Thyroid gland (tissue), 4 donors: ENCODE measurements around the gene MDFI. TPM values are rescaled to one million over a fixed set of nuclear protein-coding genes. Genes with fewer than 3 reads are reported as not detected.

Source experiments
- DNase-seq, 2 donors: peaks; one replicate each; pipeline ENCODE4 v3.0.0-alpha.2; 2019
- H3K27ac ChIP-seq, 3 donors: fragments of 200-600 bp; sonication (generic); 1 replicate in 2 of 3; 2 replicates in 1 of 3; pipeline ENCODE4 v1.5.1; 2016 to 2019; ENCODE audit warnings: mild to moderate bottlenecking in 1 of 3, moderate library complexity in 1 of 3
- H3K27me3 ChIP-seq: fragments of 200-600 bp; sonication (generic); one replicate; pipeline ENCODE4 v1.5.1; 2019
- H3K36me3 ChIP-seq, 2 donors: fragments of 200-600 bp; sonication (generic); one replicate each; pipeline ENCODE4 v1.5.1; 2016 to 2019
- H3K4me1 ChIP-seq, 2 donors: fragments of 200-600 bp; sonication (generic); one replicate each; pipeline ENCODE4 v1.5.1; 2017 to 2019
- H3K4me3 ChIP-seq, 3 donors: fragments of 200-600 bp; sonication (generic); replicated peaks in 1 of 3; 1 replicate in 2 of 3; 2 replicates in 1 of 3; pipeline ENCODE4 v1.5.1; 2016; ENCODE audit warnings: mild to moderate bottlenecking in 1 of 3
- H3K9me3 ChIP-seq: fragments of 200-600 bp; sonication (generic); one replicate; pipeline ENCODE4 v1.5.1; 2017
- POLR2A ChIP-seq, 2 donors: fragments of 450-650 bp; IDR thresholded peaks; one replicate each; pipeline ENCODE4 v1.6.1; 2017; ENCODE audit warnings: antibody characterized with exemption in 2 of 2, mild to moderate bottlenecking in 2 of 2, moderate library complexity in 1 of 2
- WGBS, 2 donors: methylation state at CpG; one replicate each; pipeline ENCODE4 v1.1.5; 2017; 5-methylcytosine and 5-hydroxymethylcytosine counted together
- intact Hi-C: fragments of 100-400 bp; cut with DNase I; formaldehyde crosslinking; loops from one replicate; pipeline ENCODE4 v1.15.1; 2023
- total RNA-seq, 4 donors: library from RNA; depleted of rRNA; stranded (reverse); fragments of >200 nt; gene quantifications; one replicate each; pipeline ENCODE4 v1.2.3, GENCODE V29; 2016
- TF ChIP-seq, protein P1 (sequence below), 6 experiments: fragments of 200-600 bp in 3 of 6; fragments of 450-650 bp in 3 of 6; sonication (generic) in 3 of 6; IDR thresholded peaks; one replicate each; pipeline ENCODE4 v1.5.1; 2016 to 2019; ENCODE audit warnings: antibody characterized with exemption in 6 of 6, mild to moderate bottlenecking in 2 of 6, inconsistent platforms in 1 of 6, moderate library complexity in 1 of 6

MDFI gene
- total RNA-seq, 4 donors from 2014 or later = 2.9 to 9.3 (median 6.5) TPM

- Histone ChIP-seq H3K36me3 (no peaks in the 10 kb centered on the region), H3K9me3 (no peaks in the 10 kb centered on the region), H3K4me3 (no peak overlapping the region), H3K27me3 (no peaks in the 10 kb centered on the region), H3K27ac (peak overlapping the region in 1 of 3 donors; percentile 43), H3K4me1 (peaks cover 15 to 29% of the 10 kb centered on the region in 2 donors)
- TF ChIP-seq, protein P1, sequence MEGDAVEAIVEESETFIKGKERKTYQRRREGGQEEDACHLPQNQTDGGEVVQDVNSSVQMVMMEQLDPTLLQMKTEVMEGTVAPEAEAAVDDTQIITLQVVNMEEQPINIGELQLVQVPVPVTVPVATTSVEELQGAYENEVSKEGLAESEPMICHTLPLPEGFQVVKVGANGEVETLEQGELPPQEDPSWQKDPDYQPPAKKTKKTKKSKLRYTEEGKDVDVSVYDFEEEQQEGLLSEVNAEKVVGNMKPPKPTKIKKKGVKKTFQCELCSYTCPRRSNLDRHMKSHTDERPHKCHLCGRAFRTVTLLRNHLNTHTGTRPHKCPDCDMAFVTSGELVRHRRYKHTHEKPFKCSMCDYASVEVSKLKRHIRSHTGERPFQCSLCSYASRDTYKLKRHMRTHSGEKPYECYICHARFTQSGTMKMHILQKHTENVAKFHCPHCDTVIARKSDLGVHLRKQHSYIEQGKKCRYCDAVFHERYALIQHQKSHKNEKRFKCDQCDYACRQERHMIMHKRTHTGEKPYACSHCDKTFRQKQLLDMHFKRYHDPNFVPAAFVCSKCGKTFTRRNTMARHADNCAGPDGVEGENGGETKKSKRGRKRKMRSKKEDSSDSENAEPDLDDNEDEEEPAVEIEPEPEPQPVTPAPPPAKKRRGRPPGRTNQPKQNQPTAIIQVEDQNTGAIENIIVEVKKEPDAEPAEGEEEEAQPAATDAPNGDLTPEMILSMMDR (IDR thresholded peaks at IDR 0.05) = no peak
- no peak for TF ChIP-seq POLR2A (IDR thresholded peaks at IDR 0.05)
- intact Hi-C loops = no loop called here
- 66 to 72% methylated on average over 15 of the region's 15 CpGs for WGBS, 2 donors
- no peak for DNase-seq
Measured at GRCh38 chr6:41697861-41698781, 59.9 kb downstream of the MDFI start.

DNA sequence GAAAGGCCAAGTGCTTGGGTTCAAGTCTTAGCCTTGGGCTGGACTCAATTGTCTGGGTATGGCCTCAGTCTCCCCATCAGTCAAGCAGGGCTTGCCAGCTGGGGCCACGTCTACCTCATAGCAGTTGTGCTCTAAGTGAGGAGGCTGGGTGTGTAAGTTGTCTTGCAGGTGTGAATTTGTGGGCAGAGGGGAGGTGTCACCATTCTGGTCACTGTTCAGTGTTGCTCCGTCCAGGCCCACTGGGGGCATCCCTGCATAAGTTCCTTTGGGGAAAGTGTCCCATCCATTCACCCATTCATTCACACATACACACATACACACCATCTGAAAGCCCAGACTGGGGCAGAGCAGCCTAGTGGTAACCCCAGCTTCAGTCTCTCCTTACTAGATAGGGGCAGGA, 60.8 kb downstream of the MDFI start:
- DNase-seq = no peak
- Histone ChIP-seq H3K27ac (peak overlapping the region in 1 of 3 donors; percentile 43), H3K4me1 (peaks cover 8 to 27% of the 10 kb centered on the region in 2 donors), H3K4me3 (no peak overlapping the region), H3K9me3 (no peaks in the 10 kb centered on the region), H3K27me3 (no peaks in the 10 kb centered on the region), H3K36me3 (no peaks in the 10 kb centered on the region)
- WGBS, 2 donors = 96 to 100% methylated on average over 1 to 2 of the region's 2 CpGs
- TF ChIP-seq POLR2A (IDR thresholded peaks at IDR 0.05) = no peak
- TF ChIP-seq, protein P1 (IDR thresholded peaks at IDR 0.05) = no peak
- intact Hi-C loops = no loop called here

DNA sequence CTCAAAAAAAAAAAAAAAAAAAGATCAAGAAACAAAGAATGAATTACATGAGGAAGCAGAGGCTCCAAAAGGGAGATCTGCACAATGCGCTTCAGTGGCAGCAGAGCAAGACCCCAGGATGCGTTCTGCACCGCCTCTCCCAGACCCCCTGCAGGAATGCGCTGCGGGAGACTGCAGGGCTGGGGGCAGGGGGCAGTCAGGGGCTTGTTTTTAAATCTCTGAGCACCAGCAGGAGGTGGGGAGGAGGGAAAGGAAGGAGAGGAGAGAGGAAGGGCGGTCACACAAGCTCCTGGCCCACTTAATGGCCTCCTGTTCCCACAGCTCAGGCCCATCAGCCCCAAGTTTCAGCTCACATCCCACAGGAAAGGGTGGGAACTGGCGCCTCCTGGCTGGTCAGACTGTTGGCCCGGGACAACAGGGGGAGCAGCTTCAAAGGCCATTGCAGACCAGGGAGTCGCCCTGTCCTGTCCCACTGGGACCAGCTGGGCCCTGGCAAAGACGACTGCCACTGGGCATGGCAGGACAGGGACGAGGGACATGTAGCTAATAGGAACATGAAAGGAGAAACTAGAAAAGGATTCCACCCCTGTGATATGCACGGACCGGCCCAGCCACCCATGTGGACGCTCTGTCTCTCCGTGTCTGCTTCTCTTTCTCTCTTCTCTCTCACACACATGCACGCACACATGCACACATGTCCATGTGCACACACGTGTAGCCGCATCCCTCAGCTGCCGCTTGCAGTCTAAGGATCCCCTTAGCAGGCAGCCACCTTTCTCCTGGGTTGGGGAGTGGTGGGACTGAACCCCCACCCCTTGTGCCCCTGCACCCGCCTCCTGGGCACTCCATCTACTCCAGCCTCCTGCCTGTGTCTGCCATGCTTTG, 62.4 kb downstream of the MDFI start:
- 75 to 84% methylated on average over 16 to 20 of the region's 20 CpGs for WGBS, 2 donors
- H3K4me1 ChIP-seq = peaks cover 17 to 43% of the 10 kb centered on the region in 2 donors
- TF ChIP-seq POLR2A (IDR thresholded peaks at IDR 0.05) = no peak
- TF ChIP-seq, protein P1 (IDR thresholded peaks at IDR 0.05) = no peak

DNA sequence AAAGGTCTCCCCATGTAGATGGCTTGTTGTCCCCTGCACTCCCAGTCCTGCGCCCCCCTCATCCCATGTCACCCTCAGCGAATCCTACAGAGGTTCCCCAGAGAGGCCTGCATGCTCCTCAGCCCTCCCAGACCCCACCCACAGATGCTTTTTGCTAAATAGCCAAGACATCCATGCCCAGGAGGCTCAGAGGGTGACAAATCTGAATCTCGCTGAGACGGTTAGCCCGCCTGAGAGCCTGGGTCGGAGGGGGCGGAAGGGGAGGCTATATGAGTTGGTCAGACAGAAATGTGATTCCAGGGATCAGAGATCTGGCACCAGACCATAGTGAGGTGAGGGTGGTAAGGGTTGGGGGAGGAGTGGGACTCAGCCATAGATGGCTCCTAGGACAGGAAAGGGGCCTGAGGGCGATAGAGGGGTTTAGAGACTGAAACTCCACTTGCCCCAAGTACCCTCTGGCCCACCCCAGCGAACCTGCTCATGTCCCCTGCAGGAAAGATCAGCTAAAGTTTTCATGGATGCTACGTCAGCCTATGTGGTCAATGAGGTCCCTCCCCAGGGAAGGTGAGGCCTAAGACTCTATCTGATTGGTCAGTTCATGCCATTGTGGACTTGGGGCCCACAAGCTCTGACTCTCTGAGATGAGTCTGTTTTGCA, 63.9 kb downstream of the MDFI start:
- Histone ChIP-seq H3K9me3 (no peaks in the 10 kb centered on the region), H3K27ac (no peak overlapping the region), H3K4me1 (peaks cover 31 to 58% of the 10 kb centered on the region in 2 donors), H3K27me3 (no peaks in the 10 kb centered on the region), H3K36me3 (no peaks in the 10 kb centered on the region), H3K4me3 (no peak overlapping the region)
- intact Hi-C loops = loop anchor here (10.0 kb wide), 1 partner anchor 73 kb away; the partner anchor contains the start of gene FRS3
- no peak for TF ChIP-seq POLR2A (IDR thresholded peaks at IDR 0.05)
- TF ChIP-seq, protein P1 (IDR thresholded peaks at IDR 0.05) = no peak
- DNase-seq = no peak
- WGBS, 2 donors = 96% methylated on average over 10 of the region's 10 CpGs

More for the DNA sequence above, 62.4 kb downstream of the MDFI start:
- no peaks in the 10 kb centered on the region for H3K9me3 ChIP-seq
- no peak overlapping the region for H3K4me3 ChIP-seq
- DNase-seq = no peak
- intact Hi-C loops = loop anchor here (10.0 kb wide), 1 partner anchor 74 kb away; the partner anchor contains the start of gene FRS3
- H3K27me3 ChIP-seq = no peaks in the 10 kb centered on the region
- no peak overlapping the region for H3K27ac ChIP-seq
- no peaks in the 10 kb centered on the region for H3K36me3 ChIP-seq
